ENCODE measurements around the gene BBC3.
A peak's percentile ranks its signal among the peaks of the same experiment; 100 is the strongest.

Gene BBC3

DNA sequence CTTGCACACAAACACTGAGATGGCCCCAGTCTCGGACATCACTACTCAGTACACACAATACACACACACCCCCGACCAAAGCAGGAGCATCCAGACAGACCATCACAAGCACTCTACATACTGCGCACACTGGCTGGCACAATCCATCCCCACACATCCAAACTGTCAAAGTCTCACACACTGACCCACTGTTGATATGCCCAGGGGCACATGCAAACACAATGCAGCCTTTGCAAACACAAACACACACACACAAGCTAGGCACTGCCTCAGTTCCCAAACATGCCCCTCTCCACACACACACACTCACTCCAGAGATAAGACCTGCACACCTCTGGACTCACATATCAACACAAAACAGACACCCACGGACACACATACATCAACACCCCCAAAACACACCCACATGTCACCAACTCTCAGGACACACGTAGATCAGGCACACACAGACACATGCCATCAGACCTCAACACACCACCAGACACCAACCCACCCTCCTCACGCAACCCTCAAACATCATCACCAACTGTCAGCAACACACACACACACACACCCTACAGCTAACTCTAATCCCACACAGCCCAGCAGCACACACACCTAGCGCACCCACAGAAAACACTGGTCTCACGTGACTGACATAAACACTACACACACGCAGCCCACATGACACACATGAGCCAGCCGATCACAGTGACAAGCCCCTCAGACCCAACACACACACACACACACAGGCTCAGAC lies 1.9 kb downstream of the BBC3 start:
- Mint-ChIP-seq H3K9me3 (no peaks in the 10 kb centered on the region), H3K36me3 (ENCODE audit: low read depth) (peaks cover 5% of the 10 kb centered on the region), H3K4me1 (ENCODE audit: low read depth) (peaks cover 39% of the 10 kb centered on the region), H3K27me3 (no peaks in the 10 kb centered on the region), H3K27ac (no peak overlapping the region), H3K4me3 (no peak overlapping the region)

DNA sequence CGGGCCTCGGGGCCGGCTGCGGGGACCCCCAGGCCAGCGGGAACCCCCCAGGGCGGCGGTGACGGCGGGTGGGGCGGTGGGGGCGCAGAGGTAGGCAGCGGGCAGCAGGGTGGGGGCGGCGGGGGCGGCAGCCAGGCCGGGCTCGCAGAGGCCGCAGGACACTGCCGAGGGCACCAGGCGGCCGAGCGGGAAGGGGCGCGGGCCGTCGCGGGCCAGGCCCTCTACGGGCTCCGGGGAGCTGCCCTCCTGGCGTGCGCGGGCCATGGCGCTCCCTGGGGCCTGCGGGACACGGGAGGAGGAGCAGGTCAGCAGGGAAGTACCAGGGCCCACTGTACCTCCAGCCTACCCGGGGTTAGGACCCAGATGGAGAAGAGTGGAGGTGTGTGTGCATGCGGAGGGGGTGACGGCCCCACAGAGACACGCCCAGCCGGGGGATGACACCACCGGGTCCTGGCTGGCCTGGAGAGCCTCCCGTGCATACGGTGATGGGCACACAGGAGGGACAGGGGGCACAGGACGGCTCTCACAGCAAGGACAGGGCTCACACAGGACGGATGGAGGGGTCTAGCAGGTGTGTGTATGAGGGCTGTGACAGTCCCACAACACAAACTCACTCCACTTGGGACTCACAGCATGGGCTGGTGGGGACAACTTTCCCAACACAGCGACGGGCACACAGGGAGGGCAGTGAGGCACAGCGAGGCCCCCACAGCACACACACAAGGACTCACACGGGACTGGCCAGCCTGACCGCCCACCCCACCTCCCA lies 2.6 kb downstream of the BBC3 start:
- H3K27me3 Mint-ChIP-seq, result no peaks in the 10 kb centered on the region
- H3K9me3 Mint-ChIP-seq, result no peaks in the 10 kb centered on the region
- peak overlapping the region; percentile 79 for H3K4me3 Mint-ChIP-seq
- no peak overlapping the region for H3K27ac Mint-ChIP-seq
- H3K4me1 Mint-ChIP-seq (ENCODE audit: low read depth), result peaks cover 39% of the 10 kb centered on the region
- peaks cover 5% of the 10 kb centered on the region for H3K36me3 Mint-ChIP-seq (ENCODE audit: low read depth)

DNA sequence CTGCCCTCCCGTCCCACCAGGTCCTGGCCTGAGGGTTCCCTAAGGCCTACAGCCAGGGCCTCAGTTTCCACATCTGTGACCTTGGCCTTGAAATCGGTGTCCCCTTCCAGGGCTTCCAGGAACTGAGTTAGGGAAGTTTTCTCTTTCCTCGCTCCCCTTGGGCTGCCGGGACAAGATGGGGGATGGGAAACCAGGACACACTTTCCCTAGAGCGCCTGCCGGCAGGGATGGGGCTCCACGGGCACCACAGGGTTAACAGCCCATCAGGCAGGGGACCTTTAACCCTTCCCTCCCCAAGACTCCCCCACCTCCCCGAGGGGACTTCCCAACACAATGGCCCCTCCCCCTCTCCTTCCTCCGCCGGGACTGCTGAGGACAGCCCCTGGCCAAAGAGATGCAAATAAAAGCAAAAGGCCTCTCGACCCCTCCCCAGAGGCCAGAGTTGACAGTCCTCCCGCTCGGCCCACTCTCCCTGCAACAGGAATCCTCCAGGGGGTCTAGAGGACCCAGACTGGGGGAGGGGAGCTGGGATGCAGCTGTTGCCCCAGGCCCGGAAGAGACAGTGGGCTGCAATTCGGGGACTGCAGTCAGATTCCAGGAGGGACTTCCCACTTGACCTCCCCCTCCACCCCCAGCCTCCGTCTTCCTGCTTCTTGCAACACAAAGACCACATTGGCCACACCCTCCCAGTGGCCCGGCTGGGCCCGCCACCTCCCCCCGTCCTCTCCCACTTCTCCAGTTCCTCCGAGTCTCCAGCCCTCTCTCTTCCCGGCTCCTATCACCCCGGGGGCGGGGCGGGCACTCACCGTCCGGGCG lies 3.4 kb downstream of the BBC3 start:
- Mint-ChIP-seq H3K4me3 (peak overlapping the region; percentile 79), H3K36me3 (ENCODE audit: low read depth) (peaks cover 5% of the 10 kb centered on the region), H3K27ac (peak overlapping the region; percentile 83)

GRCh38 chr19:47226426-47227351 lies 4.3 kb downstream of the BBC3 start:
- Mint-ChIP-seq H3K27ac (peak overlapping the region; percentile 83), H3K36me3 (ENCODE audit: low read depth) (peaks cover 5% of the 10 kb centered on the region), H3K27me3 (no peaks in the 10 kb centered on the region), H3K9me3 (no peaks in the 10 kb centered on the region), H3K4me3 (peak overlapping the region; percentile 79), H3K4me1 (ENCODE audit: low read depth) (peaks cover 25% of the 10 kb centered on the region)

More for the DNA sequence above, 3.4 kb downstream of the BBC3 start:
- peaks cover 34% of the 10 kb centered on the region for H3K4me1 Mint-ChIP-seq (ENCODE audit: low read depth)
- no peaks in the 10 kb centered on the region for H3K27me3 Mint-ChIP-seq
- H3K9me3 Mint-ChIP-seq, result no peaks in the 10 kb centered on the region

GRCh38 chr19:47225746-47226425 lies 5.1 kb downstream of the BBC3 start:
- H3K9me3 Mint-ChIP-seq, result no peaks in the 10 kb centered on the region

GRCh38 chr19:47221890-47222289 lies 9.1 kb downstream of the BBC3 start:
- Mint-ChIP-seq H3K27ac (peak overlapping the region; percentile 21), H3K27me3 (no peaks in the 10 kb centered on the region), H3K36me3 (ENCODE audit: low read depth) (peaks cover 5% of the 10 kb centered on the region), H3K9me3 (no peaks in the 10 kb centered on the region), H3K4me1 (ENCODE audit: low read depth) (peaks cover 9% of the 10 kb centered on the region), H3K4me3 (no peak overlapping the region)

More at GRCh38 chr19:47225746-47226425, 5.1 kb downstream of the BBC3 start:
- Mint-ChIP-seq H3K4me1 (ENCODE audit: low read depth) (peaks cover 20% of the 10 kb centered on the region), H3K27me3 (no peaks in the 10 kb centered on the region), H3K27ac (peak overlapping the region; percentile 52), H3K4me3 (peak overlapping the region; percentile 79), H3K36me3 (ENCODE audit: low read depth) (peaks cover 5% of the 10 kb centered on the region)

DNA sequence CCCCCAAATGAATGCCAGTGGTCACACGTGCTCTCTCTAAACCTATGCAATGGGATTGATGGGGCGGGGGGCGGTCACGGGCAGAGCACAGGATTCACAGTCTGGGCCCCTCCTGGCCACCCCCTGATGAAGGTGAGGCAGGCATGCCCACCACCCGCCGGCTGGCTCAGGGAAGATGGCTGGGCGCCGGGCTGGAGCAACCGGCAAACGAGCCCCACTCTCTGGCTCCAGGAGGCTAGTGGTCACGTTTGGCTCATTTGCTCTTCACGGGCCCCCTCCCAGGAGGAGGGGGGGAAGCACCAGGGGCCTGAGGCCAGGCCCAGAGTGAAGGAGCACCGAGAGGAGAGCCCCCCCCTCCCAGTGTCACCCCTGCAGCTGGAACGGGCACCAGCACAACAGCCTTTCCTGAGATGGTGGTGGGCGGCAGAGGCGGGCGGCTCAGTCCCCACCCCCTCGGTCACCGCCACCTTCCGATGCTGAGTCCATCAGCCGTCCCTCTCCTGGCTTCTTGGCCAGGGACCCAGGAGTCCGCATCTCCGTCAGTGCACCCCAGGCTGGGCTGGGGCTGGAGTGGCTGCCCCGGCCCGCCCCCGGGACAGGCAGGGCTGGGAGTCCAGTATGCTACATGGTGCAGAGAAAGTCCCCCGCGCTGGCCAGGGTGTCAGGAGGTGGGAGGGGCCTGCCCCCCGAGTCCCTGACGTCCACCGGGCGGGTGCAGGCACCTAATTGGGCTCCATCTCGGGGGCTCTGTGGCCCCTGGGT lies 9.7 kb downstream of the BBC3 start:
- H3K27me3 Mint-ChIP-seq, result no peaks in the 10 kb centered on the region
- peaks cover 5% of the 10 kb centered on the region for H3K4me1 Mint-ChIP-seq (ENCODE audit: low read depth)
- H3K4me3 Mint-ChIP-seq, result no peak overlapping the region
- H3K27ac Mint-ChIP-seq, result no peak overlapping the region
- no peaks in the 10 kb centered on the region for H3K9me3 Mint-ChIP-seq
- H3K36me3 Mint-ChIP-seq (ENCODE audit: low read depth), result peaks cover 5% of the 10 kb centered on the region

DNA sequence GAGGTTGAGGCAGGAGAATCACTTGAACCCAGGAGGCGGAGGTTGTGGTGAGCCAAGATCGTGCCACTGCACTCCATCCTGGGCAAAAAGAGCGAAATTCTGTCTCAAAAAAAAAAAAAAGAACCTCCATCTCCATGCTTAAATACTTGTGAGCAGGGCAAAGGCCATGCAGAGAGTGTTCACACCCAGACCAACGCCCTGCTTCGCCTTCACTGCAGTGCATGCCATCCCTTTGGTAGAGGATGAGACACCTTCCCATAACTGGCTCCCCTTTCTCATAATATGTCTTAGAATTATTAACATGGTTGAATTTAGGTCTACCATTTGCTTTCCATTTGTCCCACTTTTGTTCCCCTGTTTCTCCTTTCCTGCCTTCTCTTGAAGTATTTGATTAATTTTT lies 15.4 kb downstream of the BBC3 start:
- H3K4me3 Mint-ChIP-seq, result no peak overlapping the region
- H3K27ac Mint-ChIP-seq, result no peak overlapping the region
- peaks cover 6% of the 10 kb centered on the region for H3K36me3 Mint-ChIP-seq (ENCODE audit: low read depth)
- peaks cover 7% of the 10 kb centered on the region for H3K4me1 Mint-ChIP-seq (ENCODE audit: low read depth)
- no peaks in the 10 kb centered on the region for H3K9me3 Mint-ChIP-seq
- no peaks in the 10 kb centered on the region for H3K27me3 Mint-ChIP-seq

DNA sequence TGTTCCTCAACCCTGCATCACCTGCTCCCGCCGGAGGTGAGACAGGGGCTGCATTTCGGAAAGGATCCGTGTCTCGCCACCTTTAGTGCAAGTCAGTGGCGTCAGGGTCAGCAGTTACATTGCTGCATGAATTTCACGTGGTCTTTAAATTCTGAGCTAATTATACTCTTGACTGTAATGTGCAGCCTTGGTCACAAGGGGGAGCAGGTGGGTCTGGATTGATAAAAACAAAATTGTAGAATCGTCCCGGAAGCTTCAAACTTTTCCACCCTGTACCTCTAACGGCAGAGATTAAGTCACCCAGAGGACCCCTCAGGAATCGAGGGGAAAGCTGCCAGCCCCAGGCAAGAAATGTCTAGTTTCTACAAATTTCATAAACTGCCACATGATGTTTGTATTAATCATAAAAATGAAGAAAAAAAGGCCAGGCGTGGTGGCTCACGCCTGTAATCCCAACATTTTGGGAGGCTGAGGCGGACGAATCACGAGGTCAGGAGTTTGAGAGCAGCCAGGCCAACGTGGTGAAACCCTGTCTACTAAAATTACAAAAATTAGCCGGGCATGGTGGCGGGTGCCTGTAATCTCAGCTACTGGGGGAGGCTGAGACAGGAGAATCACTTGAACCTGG lies 20.2 kb downstream of the BBC3 start:
- Mint-ChIP-seq H3K27me3 (no peaks in the 10 kb centered on the region), H3K9me3 (no peaks in the 10 kb centered on the region), H3K4me3 (peak overlapping the region; percentile 40), H3K4me1 (ENCODE audit: low read depth) (peaks cover 9% of the 10 kb centered on the region), H3K36me3 (ENCODE audit: low read depth) (peaks cover 46% of the 10 kb centered on the region), H3K27ac (peak overlapping the region; percentile 81)

GRCh38 chr19:47210180-47210490 lies 20.9 kb downstream of the BBC3 start:
- H3K27me3 Mint-ChIP-seq, result no peaks in the 10 kb centered on the region
- no peak overlapping the region for H3K4me3 Mint-ChIP-seq
- H3K27ac Mint-ChIP-seq, result no peak overlapping the region
- H3K4me1 Mint-ChIP-seq (ENCODE audit: low read depth), result peaks cover 9% of the 10 kb centered on the region
- peaks cover 50% of the 10 kb centered on the region for H3K36me3 Mint-ChIP-seq (ENCODE audit: low read depth)
- H3K9me3 Mint-ChIP-seq, result no peaks in the 10 kb centered on the region

GRCh38 chr19:47209319-47210179 lies 21.4 kb downstream of the BBC3 start:
- Mint-ChIP-seq H3K36me3 (ENCODE audit: low read depth) (peaks cover 56% of the 10 kb centered on the region), H3K27me3 (no peaks in the 10 kb centered on the region), H3K27ac (no peak overlapping the region), H3K9me3 (no peaks in the 10 kb centered on the region), H3K4me3 (no peak overlapping the region), H3K4me1 (ENCODE audit: low read depth) (peaks cover 9% of the 10 kb centered on the region)

DNA sequence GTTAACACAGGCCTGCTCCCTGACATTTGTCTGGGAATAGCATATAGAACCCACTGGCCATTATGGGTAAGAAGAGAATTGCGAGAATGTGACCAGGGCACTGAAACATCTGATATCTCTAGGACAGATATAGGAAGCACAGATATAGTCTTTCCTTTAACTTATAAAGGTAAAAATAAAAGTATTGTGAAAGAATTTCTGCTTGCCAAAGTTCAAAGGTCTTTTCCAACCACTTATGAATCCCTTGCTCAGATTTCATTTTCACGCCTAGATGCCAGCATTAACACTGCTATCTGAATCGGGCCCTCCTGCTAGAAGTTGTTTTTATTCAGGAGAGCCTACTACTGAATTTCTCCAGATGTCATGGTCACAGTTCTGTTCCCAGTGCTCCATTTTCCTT lies 27.7 kb downstream of the BBC3 start:
- Mint-ChIP-seq H3K4me3 (no peak overlapping the region), H3K36me3 (ENCODE audit: low read depth) (peaks cover 72% of the 10 kb centered on the region), H3K4me1 (ENCODE audit: low read depth) (no peaks in the 10 kb centered on the region), H3K27me3 (no peaks in the 10 kb centered on the region), H3K9me3 (no peaks in the 10 kb centered on the region), H3K27ac (no peak overlapping the region)
